HEK293 (cell line): ENCODE measurements around the gene AATF.

Source experiments
- CTCF ChIA-PET: fragments of 350-600 bp; formaldehyde crosslinking; extraction: SDS; loops from one replicate; lab custom pipeline; 2021; ENCODE audit warnings: antibody characterized with exemption; lab: Yijun Ruan, JAX
- POLR2A ChIA-PET: fragments of 300-600 bp; formaldehyde crosslinking; extraction: SDS; loops from one replicate; lab custom pipeline; 2020; ENCODE audit warnings: antibody characterized with exemption, inconsistent platforms; lab: Yijun Ruan, JAX
- H3K27ac ChIP-seq: fragments of 200-500 bp; sonication (Bioruptor generic); 2 replicates; pipeline ENCODE4 v1.5.1; 2014; ENCODE audit warnings: low read depth, low read length, control low read depth, inconsistent platforms; ENCODE audit errors: extremely low read depth
- H3K36me3 ChIP-seq, 2 experiments: fragments of 200-500 bp in 1 of 2; sonication (Bioruptor generic) in 1 of 2; 1 replicate in 1 of 2; 2 replicates in 1 of 2; pipeline ENCODE4 v1.5.1; 2014 to 2017; ENCODE audit warnings: inconsistent platforms in 2 of 2, low read length in 2 of 2; ENCODE audit not compliant: control insufficient read depth in 2 of 2, insufficient read depth in 1 of 2
- H3K4me1 ChIP-seq: fragments of 200-500 bp; sonication (Bioruptor generic); 2 replicates; pipeline ENCODE4 v1.5.1; 2014; ENCODE audit warnings: mild to moderate bottlenecking, low read length, inconsistent platforms; ENCODE audit not compliant: control insufficient read depth, insufficient read depth
- H3K4me3 ChIP-seq: 2 replicates; pipeline ENCODE4 v1.5.1; 2011; ENCODE audit warnings: low read depth, mild to moderate bottlenecking, control low read depth, low read length, moderate library complexity
- H3K9me3 ChIP-seq: fragments of 200-500 bp; sonication (Bioruptor generic); 2 replicates; pipeline ENCODE4 v1.5.1; 2014; ENCODE audit warnings: low read depth, low read length, inconsistent platforms; ENCODE audit not compliant: control insufficient read depth, insufficient read depth
- GLIS1 ChIP-seq: fragments of 450-650 bp; formaldehyde crosslinking; IDR thresholded peaks from 2 replicates; pipeline ENCODE4 v1.5.1; 2016; ENCODE audit warnings: missing biosample characterization, missing genetic modification characterization
- HOXA7 ChIP-seq: sonication (generic); formaldehyde crosslinking; IDR thresholded peaks from 2 replicates; pipeline ENCODE4 v1.8.1; 2022; ENCODE audit warnings: missing genetic modification reagents, borderline replicate concordance
- HOXC10 ChIP-seq: sonication (generic); formaldehyde crosslinking; IDR thresholded peaks from 2 replicates; pipeline ENCODE4 v1.8.1; 2023; ENCODE audit warnings: mild to moderate bottlenecking, missing genetic modification reagents
- INSM2 ChIP-seq: fragments of 450-650 bp; formaldehyde crosslinking; IDR thresholded peaks from 2 replicates; pipeline ENCODE4 v1.5.1; 2016; ENCODE audit warnings: missing biosample characterization, missing genetic modification characterization
- SP7 ChIP-seq: fragments of 450-650 bp; formaldehyde crosslinking; IDR thresholded peaks from 2 replicates; pipeline ENCODE4 v1.5.1; 2016; ENCODE audit warnings: missing biosample characterization, missing genetic modification characterization
- TCF7L2 ChIP-seq: IDR thresholded peaks from 2 replicates; pipeline ENCODE4 v1.6.1; 2011; ENCODE audit warnings: low read depth, mild to moderate bottlenecking, inconsistent platforms, low read length, moderate library complexity, borderline replicate concordance
- ZBTB1 ChIP-seq: fragments of 450-650 bp; formaldehyde crosslinking; IDR thresholded peaks from 2 replicates; pipeline ENCODE4 v1.5.1; 2016; ENCODE audit warnings: missing biosample characterization, missing genetic modification characterization
- ZNF146 ChIP-seq: fragments of 450-650 bp; formaldehyde crosslinking; IDR thresholded peaks from 2 replicates; pipeline ENCODE4 v1.5.1; 2016; ENCODE audit warnings: missing biosample characterization, missing genetic modification characterization
- ZNF175 ChIP-seq: fragments of 450-650 bp; formaldehyde crosslinking; IDR thresholded peaks from 2 replicates; pipeline ENCODE4 v1.5.1; 2016; ENCODE audit warnings: missing biosample characterization, missing genetic modification characterization
- ZNF280D ChIP-seq: fragments of 450-650 bp; formaldehyde crosslinking; IDR thresholded peaks from 2 replicates; pipeline ENCODE4 v1.5.1; 2016; ENCODE audit warnings: missing biosample characterization, missing genetic modification characterization
- ZNF501 ChIP-seq: fragments of 450-650 bp; formaldehyde crosslinking; IDR thresholded peaks from 2 replicates; pipeline ENCODE4 v1.5.1; 2016; ENCODE audit warnings: missing biosample characterization, missing genetic modification characterization
- ZNF571 ChIP-seq: fragments of 450-650 bp; formaldehyde crosslinking; IDR thresholded peaks from 2 replicates; pipeline ENCODE4 v1.5.0; 2017; ENCODE audit warnings: missing biosample characterization, missing genetic modification characterization
- ZNF580 ChIP-seq: fragments of 450-650 bp; formaldehyde crosslinking; IDR thresholded peaks from 2 replicates; pipeline ENCODE4 v1.5.1; 2016; ENCODE audit warnings: missing biosample characterization, missing genetic modification characterization
- ZNF768 ChIP-seq: fragments of 450-650 bp; formaldehyde crosslinking; IDR thresholded peaks from 2 replicates; pipeline ENCODE4 v1.5.1; 2018; ENCODE audit warnings: missing biosample characterization, mild to moderate bottlenecking, missing genetic modification characterization
- TF ChIP-seq, protein P1 (sequence below): fragments of 450-650 bp; formaldehyde crosslinking; IDR thresholded peaks from 2 replicates; pipeline ENCODE4 v1.5.1; 2016; ENCODE audit warnings: missing biosample characterization, missing genetic modification characterization

AATF gene

GRCh38 chr17:36901506-36901905, 47.2 kb upstream of the AATF start:
- H3K27ac ChIP-seq, result no peak overlapping the region; the same call in 1 of the 2 replicates
- ChIA-PET POLR2A (interaction anchor here (0.6 to 1.8 kb wide), 12 partner anchors 9 to 300 kb away, joined by 3 to 33 read pairs (median 3); partner anchors contain the start of genes LHX1 and MRM1), CTCF (interaction anchor here (0.6 to 1.2 kb wide), 4 partner anchors 23 to 489 kb away, joined by 3 to 4 read pairs (median 4); no protein-coding TSS in a partner anchor)
- 0 out of 2 replicates have a peak, but pooled peaks cover 2% of the 10 kb centered on the region for H3K4me1 ChIP-seq
- no peaks in the 10 kb centered on the region for H3K36me3 ChIP-seq
- no peaks in the 10 kb centered on the region for H3K9me3 ChIP-seq
- no peak overlapping the region for H3K4me3 ChIP-seq
- TF ChIP-seq ZNF501 (tag by site-specific recombination) (no peak), ZNF280D (tag by site-specific recombination) (no peak), ZNF146 (tag by site-specific recombination) (no peak), GLIS1 (tag by site-specific recombination) (peak; percentile 88), HOXA7 (CRISPR knock-in tag) (no peak), ZNF175 (tag by site-specific recombination) (no peak), ZNF580 (tag by site-specific recombination) (no peak), INSM2 (tag by site-specific recombination) (no peak), ZNF571 (tag by site-specific recombination) (no peak), TCF7L2 (no peak)
- TF ChIP-seq, protein P1, sequence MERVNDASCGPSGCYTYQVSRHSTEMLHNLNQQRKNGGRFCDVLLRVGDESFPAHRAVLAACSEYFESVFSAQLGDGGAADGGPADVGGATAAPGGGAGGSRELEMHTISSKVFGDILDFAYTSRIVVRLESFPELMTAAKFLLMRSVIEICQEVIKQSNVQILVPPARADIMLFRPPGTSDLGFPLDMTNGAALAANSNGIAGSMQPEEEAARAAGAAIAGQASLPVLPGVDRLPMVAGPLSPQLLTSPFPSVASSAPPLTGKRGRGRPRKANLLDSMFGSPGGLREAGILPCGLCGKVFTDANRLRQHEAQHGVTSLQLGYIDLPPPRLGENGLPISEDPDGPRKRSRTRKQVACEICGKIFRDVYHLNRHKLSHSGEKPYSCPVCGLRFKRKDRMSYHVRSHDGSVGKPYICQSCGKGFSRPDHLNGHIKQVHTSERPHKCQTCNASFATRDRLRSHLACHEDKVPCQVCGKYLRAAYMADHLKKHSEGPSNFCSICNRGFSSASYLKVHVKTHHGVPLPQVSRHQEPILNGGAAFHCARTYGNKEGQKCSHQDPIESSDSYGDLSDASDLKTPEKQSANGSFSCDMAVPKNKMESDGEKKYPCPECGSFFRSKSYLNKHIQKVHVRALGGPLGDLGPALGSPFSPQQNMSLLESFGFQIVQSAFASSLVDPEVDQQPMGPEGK (tag by site-specific recombination), result 0 out of 2 replicates have a peak, but pooled peaks have one; percentile 19
- TF ChIP-seq, all 188 proteins: peak for 2

DNA sequence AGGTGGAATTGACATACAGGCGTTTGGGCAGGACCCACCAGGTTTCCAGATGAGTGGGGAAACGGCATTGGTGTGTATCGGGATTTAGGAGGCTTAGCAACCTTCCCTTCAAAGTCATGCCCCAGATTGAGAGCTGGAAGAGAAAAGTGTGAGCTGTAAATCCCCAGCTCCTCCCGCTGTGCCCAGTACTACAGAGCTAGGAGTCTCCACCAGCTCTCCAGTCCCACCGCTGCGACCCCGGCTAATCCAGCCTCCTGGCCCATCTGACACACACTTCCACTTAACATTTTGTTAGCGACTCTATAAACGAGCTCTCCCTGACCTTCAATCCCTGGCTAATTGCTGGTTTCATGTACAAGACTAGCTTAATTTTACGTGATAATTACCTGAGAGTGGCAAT, 41.3 kb upstream of the AATF start:
- no peak overlapping the region for H3K4me3 ChIP-seq

DNA sequence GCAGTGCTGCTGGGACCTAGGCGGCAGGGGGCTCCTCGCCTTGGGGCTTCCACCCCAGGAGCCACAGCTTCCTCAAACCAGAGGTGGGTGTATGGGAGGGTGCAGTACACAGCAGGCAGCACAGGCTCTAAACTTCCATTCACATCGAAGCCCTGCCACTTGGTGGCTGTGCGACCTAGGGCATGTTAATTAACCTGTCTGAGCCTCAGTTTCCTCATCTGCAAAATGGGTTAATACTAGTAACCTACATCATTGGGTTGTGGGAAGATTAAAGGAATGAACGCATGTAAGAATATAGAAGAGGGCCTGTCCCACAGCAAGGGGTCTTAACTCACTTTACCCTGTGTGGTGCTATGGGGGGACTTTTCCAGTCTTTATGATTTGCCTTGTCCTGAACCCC, 38.2 kb upstream of the AATF start:
- TF ChIP-seq HOXC10 (CRISPR knock-in tag) (no peak), ZNF768 (tag by site-specific recombination) (peak; percentile 61; the same call in 1 of the 2 replicates)
- Histone ChIP-seq H3K4me3 (no peak overlapping the region), H3K9me3 (no peaks in the 10 kb centered on the region), H3K36me3 (no peaks in the 10 kb centered on the region), H3K4me1 (no peaks in the 10 kb centered on the region), H3K27ac (no peak overlapping the region)
- ChIA-PET CTCF (interaction anchor here (0.6 to 1.5 kb wide), 4 partner anchors 27 to 448 kb away, joined by 3 to 5 read pairs (median 3); partner anchors contain the start of gene LHX1), POLR2A (interaction anchor here (0.7 to 1.0 kb wide), 2 partner anchors 13 to 26 kb away, joined by 4 to 5 read pairs; no protein-coding TSS in a partner anchor)

More for the DNA sequence above, 41.3 kb upstream of the AATF start:
- H3K9me3 ChIP-seq, result no peaks in the 10 kb centered on the region
- POLR2A ChIA-PET, result interaction anchor here (0.8 kb wide), 1 partner anchor 11 kb away, joined by 5 read pairs; no protein-coding TSS in a partner anchor
- TF ChIP-seq ZBTB1 (tag by site-specific recombination) (no peak), SP7 (tag by site-specific recombination) (peak; percentile 43; the same call in 1 of the 2 replicates)
- TF ChIP-seq, all 188 proteins: peak for 1
- H3K27ac ChIP-seq, result no peak overlapping the region
- H3K36me3 ChIP-seq, result no peaks in the 10 kb centered on the region
- H3K4me1 ChIP-seq, result no peaks in the 10 kb centered on the region
- CTCF ChIA-PET, result interaction anchor here (0.6 to 1.2 kb wide), 3 partner anchors 15 to 288 kb away, joined by 3 to 6 read pairs (median 3); no protein-coding TSS in a partner anchor
